Measurements from ENCODE around the gene MYO7B. TPM values are rescaled to one million over a fixed set of nuclear protein-coding genes. Genes with fewer than 3 reads are reported as not detected.

Gene MYO7B
- total RNA-seq, 1 experiment from 2014 or later = 28.0 TPM

DNA sequence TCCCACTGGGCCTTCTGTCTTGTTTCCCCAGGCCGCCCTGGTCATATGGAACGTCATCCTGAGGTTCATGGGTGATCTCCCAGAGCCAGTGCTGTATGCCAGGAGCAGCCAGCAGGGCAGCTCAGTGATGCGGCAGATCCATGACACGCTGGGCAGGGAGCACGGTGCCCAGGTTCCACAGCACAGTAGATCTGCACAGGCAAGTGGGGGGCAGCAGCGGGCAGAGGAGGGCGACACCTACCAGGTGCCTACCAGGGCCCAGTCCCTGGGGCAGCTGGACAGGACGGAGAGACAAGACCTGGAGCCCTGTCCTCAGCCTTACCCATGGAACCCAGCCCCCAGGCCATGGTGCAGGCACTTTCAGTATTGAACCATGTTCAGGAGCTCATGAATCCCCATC, 74.3 kb downstream of the MYO7B start:
- ATAC-seq (no peak), DNase-seq (no peak)
- Histone ChIP-seq H3K4me2 (ENCODE audit: low read length) (no peak overlapping the region), H3K9ac (ENCODE audit: low read length) (no peak overlapping the region), H3K27me3 (ENCODE audit: low read length) (no peaks in the 10 kb centered on the region), H4K20me1 (ENCODE audit: low read length) (no peaks in the 10 kb centered on the region), H3K27ac (ENCODE audit: low read length) (no peak overlapping the region), H3K4me3 (ENCODE audit: low read length) (no peak overlapping the region), H3K36me3 (ENCODE audit: low read depth, low read length) (no peaks in the 10 kb centered on the region), H3F3A (ENCODE audit: low read length, unreplicated experiment) (no peaks in the 10 kb centered on the region), H3K79me2 (ENCODE audit: low read length) (no peaks in the 10 kb centered on the region), H3K9me2 (replicated peaks; ENCODE audit: low read length) (no peaks in the 10 kb centered on the region), H3K4me1 (ENCODE audit: insufficient read depth, low read length) (peaks cover 8% of the 10 kb centered on the region), H3K9me3 (ENCODE audit: low read length) (no peaks in the 10 kb centered on the region), H2AFZ (ENCODE audit: low read length) (no peak overlapping the region)
- no TSS peak for BruUV-seq (replicated peaks)
- intact Hi-C loops (cut with micrococcal nuclease) = no loop called here
- ChIA-PET POLR2A (ENCODE audit: unreplicated experiment) (no interaction called here), CTCF (no interaction called here)
- TF ChIP-seq, protein P1, sequence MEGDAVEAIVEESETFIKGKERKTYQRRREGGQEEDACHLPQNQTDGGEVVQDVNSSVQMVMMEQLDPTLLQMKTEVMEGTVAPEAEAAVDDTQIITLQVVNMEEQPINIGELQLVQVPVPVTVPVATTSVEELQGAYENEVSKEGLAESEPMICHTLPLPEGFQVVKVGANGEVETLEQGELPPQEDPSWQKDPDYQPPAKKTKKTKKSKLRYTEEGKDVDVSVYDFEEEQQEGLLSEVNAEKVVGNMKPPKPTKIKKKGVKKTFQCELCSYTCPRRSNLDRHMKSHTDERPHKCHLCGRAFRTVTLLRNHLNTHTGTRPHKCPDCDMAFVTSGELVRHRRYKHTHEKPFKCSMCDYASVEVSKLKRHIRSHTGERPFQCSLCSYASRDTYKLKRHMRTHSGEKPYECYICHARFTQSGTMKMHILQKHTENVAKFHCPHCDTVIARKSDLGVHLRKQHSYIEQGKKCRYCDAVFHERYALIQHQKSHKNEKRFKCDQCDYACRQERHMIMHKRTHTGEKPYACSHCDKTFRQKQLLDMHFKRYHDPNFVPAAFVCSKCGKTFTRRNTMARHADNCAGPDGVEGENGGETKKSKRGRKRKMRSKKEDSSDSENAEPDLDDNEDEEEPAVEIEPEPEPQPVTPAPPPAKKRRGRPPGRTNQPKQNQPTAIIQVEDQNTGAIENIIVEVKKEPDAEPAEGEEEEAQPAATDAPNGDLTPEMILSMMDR (conservative IDR thresholded peaks at IDR 0.05; ENCODE audit: low read depth, low read length) = no peak
- TF ChIP-seq EZH2 (IDR thresholded peaks at IDR 0.05; ENCODE audit: low read length, unreplicated experiment) (no peak), EZH2phosphoT487 (IDR thresholded peaks at IDR 0.05; ENCODE audit: borderline replicate concordance, low read length) (no peak)

DNA sequence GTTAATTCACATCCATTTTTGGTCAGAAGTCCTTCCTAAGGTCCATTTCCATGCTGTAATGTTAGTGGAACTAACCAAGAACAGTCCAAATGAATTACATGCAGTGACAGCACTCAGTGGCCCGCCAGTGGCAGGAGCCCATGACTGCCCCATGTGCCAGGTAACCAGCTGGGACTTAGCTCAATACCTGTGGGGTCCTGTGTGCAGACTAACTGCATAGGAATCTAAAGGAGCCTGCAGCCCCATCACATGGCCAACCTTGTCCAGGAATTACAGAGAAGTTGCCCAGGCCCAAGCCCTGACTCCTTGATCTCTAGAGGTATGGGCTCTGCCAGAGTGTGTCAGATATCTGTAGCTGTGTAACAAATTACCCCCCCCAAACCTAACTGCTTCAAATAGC, 75.1 kb downstream of the MYO7B start:
- Histone ChIP-seq H3K27me3 (ENCODE audit: low read length) (no peaks in the 10 kb centered on the region), H4K20me1 (ENCODE audit: low read length) (no peaks in the 10 kb centered on the region), H2AFZ (ENCODE audit: low read length) (no peak overlapping the region), H3K79me2 (ENCODE audit: low read length) (no peaks in the 10 kb centered on the region), H3K4me1 (ENCODE audit: insufficient read depth, low read length) (peaks cover 14% of the 10 kb centered on the region), H3K27ac (ENCODE audit: low read length) (no peak overlapping the region), H3K9ac (ENCODE audit: low read length) (no peak overlapping the region), H3K9me2 (replicated peaks; ENCODE audit: low read length) (no peaks in the 10 kb centered on the region), H3K9me3 (ENCODE audit: low read length) (no peaks in the 10 kb centered on the region), H3K36me3 (ENCODE audit: low read depth, low read length) (no peaks in the 10 kb centered on the region), H3F3A (ENCODE audit: low read length, unreplicated experiment) (no peaks in the 10 kb centered on the region), H3K4me2 (ENCODE audit: low read length) (no peak overlapping the region), H3K4me3 (ENCODE audit: low read length) (no peak overlapping the region)
- no peak for TF ChIP-seq EZH2 (IDR thresholded peaks at IDR 0.05; ENCODE audit: low read length, unreplicated experiment)
- no peak for TF ChIP-seq EZH2phosphoT487 (IDR thresholded peaks at IDR 0.05; ENCODE audit: borderline replicate concordance, low read length)
- TF ChIP-seq, protein P1 (conservative IDR thresholded peaks at IDR 0.05; ENCODE audit: low read depth, low read length) = no peak
- no TSS peak for BruUV-seq (replicated peaks)
- intact Hi-C loops (cut with micrococcal nuclease) = no loop called here
- POLR2A ChIA-PET (ENCODE audit: unreplicated experiment) = no interaction called here
- CTCF ChIA-PET = no interaction called here
- no peak for DNase-seq
- ATAC-seq = no peak

DNA sequence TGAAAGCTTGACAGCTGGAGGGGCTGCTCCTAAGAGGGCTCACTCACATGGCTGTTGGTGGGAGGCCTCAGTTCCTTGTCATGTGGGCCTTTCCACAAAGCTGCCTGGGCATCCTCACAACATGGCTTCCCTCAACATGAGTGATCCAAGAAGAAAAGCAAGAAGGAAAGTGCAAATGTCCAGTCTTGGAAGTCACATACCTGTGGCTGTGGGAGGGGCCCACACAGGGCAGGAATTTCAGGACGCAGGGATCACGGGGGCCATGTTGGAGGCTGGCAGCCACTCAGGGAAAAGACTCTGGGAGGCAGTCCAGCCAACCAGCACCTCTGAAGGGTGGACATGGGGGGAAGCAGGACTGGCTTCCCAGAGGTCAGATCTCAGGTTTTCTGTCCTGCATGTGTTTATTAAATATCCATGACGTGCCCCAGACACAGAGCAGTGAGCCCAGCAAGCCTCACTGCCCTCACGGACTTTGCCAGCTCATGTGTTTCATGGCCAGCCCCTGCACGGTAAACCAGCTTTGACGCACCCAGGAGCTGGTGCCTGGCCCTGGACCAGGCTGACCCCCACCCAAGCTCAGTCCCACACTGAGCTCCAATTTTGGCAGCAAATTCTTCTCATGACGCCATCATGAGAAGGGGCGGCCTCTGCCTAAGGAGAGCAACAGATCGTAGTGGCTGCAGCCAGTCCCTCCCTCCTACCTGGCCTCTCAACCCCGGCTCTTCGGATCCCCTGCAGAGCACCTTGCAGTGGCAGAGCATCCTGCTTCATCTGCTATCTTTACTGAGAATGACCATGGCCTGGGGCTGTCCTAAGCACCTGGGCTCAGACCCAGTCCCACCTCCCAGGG, 75.8 kb downstream of the MYO7B start:
- no peak overlapping the region for H3K4me3 ChIP-seq (ENCODE audit: low read length)
- no peak overlapping the region for H3K27ac ChIP-seq (ENCODE audit: low read length)
- TF ChIP-seq EZH2phosphoT487 (IDR thresholded peaks at IDR 0.05; ENCODE audit: borderline replicate concordance, low read length) = no peak
- TF ChIP-seq EZH2 (IDR thresholded peaks at IDR 0.05; ENCODE audit: low read length, unreplicated experiment) = no peak
- TF ChIP-seq, protein P1 (conservative IDR thresholded peaks at IDR 0.05; ENCODE audit: low read depth, low read length) = no peak
- ChIA-PET POLR2A (ENCODE audit: unreplicated experiment) (no interaction called here), CTCF (no interaction called here)
- no peak overlapping the region for H3K9ac ChIP-seq (ENCODE audit: low read length)
- no peaks in the 10 kb centered on the region for H4K20me1 ChIP-seq (ENCODE audit: low read length)
- no peak overlapping the region for H3K4me2 ChIP-seq (ENCODE audit: low read length)
- intact Hi-C loops (cut with micrococcal nuclease) = no loop called here
- no peaks in the 10 kb centered on the region for H3K27me3 ChIP-seq (ENCODE audit: low read length)
- H2AFZ ChIP-seq (ENCODE audit: low read length) = no peak overlapping the region
- no peaks in the 10 kb centered on the region for H3K79me2 ChIP-seq (ENCODE audit: low read length)
- H3K9me3 ChIP-seq (ENCODE audit: low read length) = no peaks in the 10 kb centered on the region
- H3K36me3 ChIP-seq (ENCODE audit: low read depth, low read length) = no peaks in the 10 kb centered on the region
- no peaks in the 10 kb centered on the region for H3F3A ChIP-seq (ENCODE audit: low read length, unreplicated experiment)
- BruUV-seq (replicated peaks) = no TSS peak
- H3K9me2 ChIP-seq (replicated peaks; ENCODE audit: low read length) = no peaks in the 10 kb centered on the region
- DNase-seq = no peak
- ATAC-seq = no peak
- peaks cover 22% of the 10 kb centered on the region for H3K4me1 ChIP-seq (ENCODE audit: insufficient read depth, low read length)
